ENCODE measurements around the gene RASGRP1.

Gene RASGRP1

DNA sequence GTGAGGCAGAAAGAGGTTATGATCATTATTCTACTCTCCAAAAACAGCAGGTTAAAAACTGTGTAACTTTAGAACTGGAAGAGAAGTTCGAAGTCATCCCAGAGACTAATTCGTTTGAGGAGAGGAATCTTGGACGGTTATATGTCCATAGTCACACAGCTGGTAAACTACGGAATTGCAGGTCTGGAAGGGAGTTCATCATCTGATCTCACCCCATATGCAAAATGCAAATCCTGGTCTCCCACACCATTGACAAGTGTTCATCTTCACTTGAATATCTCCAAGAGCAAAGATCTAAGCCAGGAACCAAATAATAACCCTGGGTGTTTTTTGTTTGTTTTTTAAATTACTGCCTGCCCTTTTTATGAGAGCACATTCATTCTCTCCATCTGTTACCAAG lies 57.6 kb downstream of the RASGRP1 start:
- H3K27me3 ChIP-seq (ENCODE audit: insufficient read depth, poor library complexity, severe bottlenecking), result no peaks in the 10 kb centered on the region
- TF ChIP-seq POLR2AphosphoS5 (IDR thresholded peaks at IDR 0.05; ENCODE audit: low read depth) (no peak), GABPA (IDR thresholded peaks at IDR 0.05; ENCODE audit: low read depth) (no peak), SPI1 (IDR thresholded peaks at IDR 0.05; ENCODE audit: borderline replicate concordance, low read depth) (no peak)
- TF ChIP-seq, protein P1, sequence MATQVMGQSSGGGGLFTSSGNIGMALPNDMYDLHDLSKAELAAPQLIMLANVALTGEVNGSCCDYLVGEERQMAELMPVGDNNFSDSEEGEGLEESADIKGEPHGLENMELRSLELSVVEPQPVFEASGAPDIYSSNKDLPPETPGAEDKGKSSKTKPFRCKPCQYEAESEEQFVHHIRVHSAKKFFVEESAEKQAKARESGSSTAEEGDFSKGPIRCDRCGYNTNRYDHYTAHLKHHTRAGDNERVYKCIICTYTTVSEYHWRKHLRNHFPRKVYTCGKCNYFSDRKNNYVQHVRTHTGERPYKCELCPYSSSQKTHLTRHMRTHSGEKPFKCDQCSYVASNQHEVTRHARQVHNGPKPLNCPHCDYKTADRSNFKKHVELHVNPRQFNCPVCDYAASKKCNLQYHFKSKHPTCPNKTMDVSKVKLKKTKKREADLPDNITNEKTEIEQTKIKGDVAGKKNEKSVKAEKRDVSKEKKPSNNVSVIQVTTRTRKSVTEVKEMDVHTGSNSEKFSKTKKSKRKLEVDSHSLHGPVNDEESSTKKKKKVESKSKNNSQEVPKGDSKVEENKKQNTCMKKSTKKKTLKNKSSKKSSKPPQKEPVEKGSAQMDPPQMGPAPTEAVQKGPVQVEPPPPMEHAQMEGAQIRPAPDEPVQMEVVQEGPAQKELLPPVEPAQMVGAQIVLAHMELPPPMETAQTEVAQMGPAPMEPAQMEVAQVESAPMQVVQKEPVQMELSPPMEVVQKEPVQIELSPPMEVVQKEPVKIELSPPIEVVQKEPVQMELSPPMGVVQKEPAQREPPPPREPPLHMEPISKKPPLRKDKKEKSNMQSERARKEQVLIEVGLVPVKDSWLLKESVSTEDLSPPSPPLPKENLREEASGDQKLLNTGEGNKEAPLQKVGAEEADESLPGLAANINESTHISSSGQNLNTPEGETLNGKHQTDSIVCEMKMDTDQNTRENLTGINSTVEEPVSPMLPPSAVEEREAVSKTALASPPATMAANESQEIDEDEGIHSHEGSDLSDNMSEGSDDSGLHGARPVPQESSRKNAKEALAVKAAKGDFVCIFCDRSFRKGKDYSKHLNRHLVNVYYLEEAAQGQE (IDR thresholded peaks at IDR 0.05; ENCODE audit: insufficient replicate concordance, low read depth), result no peak
- TF ChIP-seq, protein P2, sequence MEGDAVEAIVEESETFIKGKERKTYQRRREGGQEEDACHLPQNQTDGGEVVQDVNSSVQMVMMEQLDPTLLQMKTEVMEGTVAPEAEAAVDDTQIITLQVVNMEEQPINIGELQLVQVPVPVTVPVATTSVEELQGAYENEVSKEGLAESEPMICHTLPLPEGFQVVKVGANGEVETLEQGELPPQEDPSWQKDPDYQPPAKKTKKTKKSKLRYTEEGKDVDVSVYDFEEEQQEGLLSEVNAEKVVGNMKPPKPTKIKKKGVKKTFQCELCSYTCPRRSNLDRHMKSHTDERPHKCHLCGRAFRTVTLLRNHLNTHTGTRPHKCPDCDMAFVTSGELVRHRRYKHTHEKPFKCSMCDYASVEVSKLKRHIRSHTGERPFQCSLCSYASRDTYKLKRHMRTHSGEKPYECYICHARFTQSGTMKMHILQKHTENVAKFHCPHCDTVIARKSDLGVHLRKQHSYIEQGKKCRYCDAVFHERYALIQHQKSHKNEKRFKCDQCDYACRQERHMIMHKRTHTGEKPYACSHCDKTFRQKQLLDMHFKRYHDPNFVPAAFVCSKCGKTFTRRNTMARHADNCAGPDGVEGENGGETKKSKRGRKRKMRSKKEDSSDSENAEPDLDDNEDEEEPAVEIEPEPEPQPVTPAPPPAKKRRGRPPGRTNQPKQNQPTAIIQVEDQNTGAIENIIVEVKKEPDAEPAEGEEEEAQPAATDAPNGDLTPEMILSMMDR (IDR thresholded peaks at IDR 0.05; ENCODE audit: insufficient read depth, low read length), result no peak
- H3K4me3 ChIP-seq (replicated peaks; ENCODE audit: insufficient read depth, low read length), result no peak overlapping the region
- DNase-seq (ENCODE audit: low read depth in 1 of 2, low spot score in 1 of 2), result no peak
- no peak overlapping the region for H3K27ac ChIP-seq (replicated peaks)

DNA sequence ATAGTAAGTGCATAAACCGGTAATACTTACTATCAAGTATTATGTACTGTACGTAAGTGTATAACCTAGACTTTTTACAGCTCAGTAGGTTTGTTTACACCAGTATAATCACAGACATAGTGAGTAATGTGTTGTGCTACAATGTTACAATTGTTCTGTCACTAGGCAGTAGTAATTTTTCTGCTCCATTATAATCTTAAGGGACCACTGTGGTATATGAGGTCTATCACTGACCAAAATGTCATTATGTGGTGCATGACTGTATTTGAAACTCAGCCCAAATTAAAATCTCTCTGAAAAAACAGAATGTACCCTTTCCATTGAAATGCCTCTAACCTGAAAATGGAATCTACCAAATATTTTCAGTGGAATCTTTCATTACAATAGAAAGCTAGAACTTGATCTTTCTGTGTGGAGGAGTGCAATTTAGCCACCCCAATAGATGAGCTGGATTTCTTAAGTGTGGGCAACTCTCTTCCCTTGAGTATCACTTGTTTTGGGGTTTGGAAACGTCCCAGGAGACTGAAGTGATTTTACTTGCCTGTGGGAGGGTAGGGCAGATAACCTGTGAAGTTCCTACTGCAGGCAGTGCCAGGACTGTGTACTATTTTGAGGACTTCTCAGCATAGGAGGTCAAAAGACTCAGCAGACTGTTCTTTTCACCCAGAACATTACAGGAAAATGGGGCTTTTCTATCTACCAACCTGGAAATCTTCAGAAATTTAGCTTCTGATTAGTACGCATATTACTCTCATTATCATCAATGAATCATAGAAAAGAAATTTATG lies 59.7 kb downstream of the RASGRP1 start:
- no peak for TF ChIP-seq SPI1 (IDR thresholded peaks at IDR 0.05; ENCODE audit: borderline replicate concordance, low read depth)
- TF ChIP-seq, protein P1 (IDR thresholded peaks at IDR 0.05; ENCODE audit: insufficient replicate concordance, low read depth), result no peak
- TF ChIP-seq, protein P2 (IDR thresholded peaks at IDR 0.05; ENCODE audit: insufficient read depth, low read length), result no peak
- TF ChIP-seq POLR2AphosphoS5 (IDR thresholded peaks at IDR 0.05; ENCODE audit: low read depth), result no peak
- TF ChIP-seq GABPA (IDR thresholded peaks at IDR 0.05; ENCODE audit: low read depth), result no peak
- H3K4me3 ChIP-seq (replicated peaks; ENCODE audit: insufficient read depth, low read length), result no peak overlapping the region
- no peak for DNase-seq (ENCODE audit: low read depth in 1 of 2, low spot score in 1 of 2)
- H3K27me3 ChIP-seq (ENCODE audit: insufficient read depth, poor library complexity, severe bottlenecking), result no peaks in the 10 kb centered on the region
- H3K27ac ChIP-seq (replicated peaks), result no peak overlapping the region

DNA sequence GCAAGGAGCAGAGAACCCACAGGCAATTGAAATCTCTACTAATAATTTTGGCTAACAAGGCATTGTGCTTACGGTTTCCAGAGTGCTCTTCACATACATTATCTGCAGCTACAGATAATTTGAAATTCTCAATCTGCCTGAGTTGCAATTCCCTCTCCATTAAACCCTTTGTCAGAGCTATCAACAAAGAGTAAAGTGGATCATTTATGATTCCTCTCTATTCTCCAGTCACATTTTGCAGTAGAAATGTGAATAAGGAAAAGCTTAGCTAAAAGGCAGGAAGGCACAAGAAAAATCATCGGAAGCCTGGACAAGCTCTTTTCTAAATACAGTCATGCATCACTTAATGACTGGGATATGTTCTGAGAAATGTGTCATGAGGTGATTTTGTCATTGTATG lies 61.1 kb downstream of the RASGRP1 start:
- DNase-seq (ENCODE audit: low read depth in 1 of 2, low spot score in 1 of 2), result no peak
- H3K4me3 ChIP-seq (replicated peaks; ENCODE audit: insufficient read depth, low read length), result no peak overlapping the region
- H3K27ac ChIP-seq (replicated peaks), result no peak overlapping the region
- TF ChIP-seq, protein P1 (IDR thresholded peaks at IDR 0.05; ENCODE audit: insufficient replicate concordance, low read depth), result no peak
- no peak for TF ChIP-seq GABPA (IDR thresholded peaks at IDR 0.05; ENCODE audit: low read depth)
- no peak for TF ChIP-seq POLR2AphosphoS5 (IDR thresholded peaks at IDR 0.05; ENCODE audit: low read depth)
- TF ChIP-seq SPI1 (IDR thresholded peaks at IDR 0.05; ENCODE audit: borderline replicate concordance, low read depth), result no peak
- TF ChIP-seq, protein P2 (IDR thresholded peaks at IDR 0.05; ENCODE audit: insufficient read depth, low read length), result no peak
- no peaks in the 10 kb centered on the region for H3K27me3 ChIP-seq (ENCODE audit: insufficient read depth, poor library complexity, severe bottlenecking)

All from HL-60 (cell line).